IMR-90 (cell line): ENCODE measurements around the gene RALGPS1. TPM values are rescaled to one million over a fixed set of nuclear protein-coding genes. Genes with fewer than 3 reads are reported as not detected.

Source experiments
- ATAC-seq: fragments of 200-7000 bp; cut with Tn5 transposase; 2 replicates; pipeline ENCODE4 v1.9.1; 2020; ENCODE audit warnings: low read depth, mild to moderate bottlenecking, moderate library complexity
- BruUV-seq: library from RNA; stranded (reverse); fragments of 400-500 nt; replicated peaks from 2 replicates; lab custom pipeline; 2021; lab: Mats Ljungman, UMichigan
- CTCF ChIA-PET: fragments of 300-600 bp; formaldehyde crosslinking; extraction: SDS; loops from one replicate; lab custom pipeline; 2021; ENCODE audit warnings: antibody characterized with exemption; lab: Yijun Ruan, JAX
- POLR2A ChIA-PET: fragments of 300-600 bp; sonication (Branson Sonifier 250); formaldehyde crosslinking; loops from one replicate; lab custom pipeline; 2022; ENCODE audit warnings: antibody characterized with exemption; ENCODE audit not compliant: unreplicated experiment; lab: Charles Lee
- DNase-seq: peaks from one replicate; pipeline ENCODE4 v3.0.0; 2013
- H2AFZ ChIP-seq: replicated peaks from 2 replicates; pipeline ENCODE3; 2013; ENCODE audit warnings: low read length, mild to moderate bottlenecking; ENCODE audit not compliant: poor library complexity
- H2AK5ac ChIP-seq: 2 replicates; pipeline ENCODE4 v1.6.1; 2013; ENCODE audit warnings: low read depth, low read length, inconsistent platforms
- H2AK9ac ChIP-seq: replicated peaks from 2 replicates; pipeline ENCODE3; 2013; ENCODE audit warnings: mild to moderate bottlenecking, low read depth, low read length, moderate library complexity; ENCODE audit not compliant: poor library complexity
- H2BK120ac ChIP-seq: 2 replicates; pipeline ENCODE4 v1.6.1; 2013; ENCODE audit warnings: low read depth, low read length, inconsistent platforms
- H2BK15ac ChIP-seq: 3 replicates; pipeline ENCODE4 v1.6.1; 2013; ENCODE audit warnings: low read depth, low read length, inconsistent platforms
- H2BK20ac ChIP-seq: 2 replicates; pipeline ENCODE4 v1.6.1; 2013; ENCODE audit warnings: low read depth, mild to moderate bottlenecking, inconsistent platforms, low read length, moderate library complexity
- H2BK5ac ChIP-seq: 2 replicates; pipeline ENCODE4 v1.6.1; 2013; ENCODE audit warnings: mild to moderate bottlenecking, low read depth, low read length, inconsistent platforms; ENCODE audit not compliant: poor library complexity, severe bottlenecking
- H3K14ac ChIP-seq: replicated peaks from 2 replicates; pipeline ENCODE4 v1.6.1; 2013; ENCODE audit warnings: low read depth, low read length, inconsistent platforms
- H3K18ac ChIP-seq: 2 replicates; pipeline ENCODE4 v1.6.1; 2013; ENCODE audit warnings: low read depth, low read length, control low read depth
- H3K23ac ChIP-seq: 2 replicates; pipeline ENCODE4 v1.6.1; 2013; ENCODE audit warnings: low read depth, low read length, inconsistent platforms
- H3K27ac ChIP-seq: 2 replicates; pipeline ENCODE4 v1.5.1; 2013; ENCODE audit warnings: mild to moderate bottlenecking, control low read depth, low read length; ENCODE audit not compliant: insufficient read depth
- H3K27me3 ChIP-seq: 2 replicates; pipeline ENCODE4 v1.6.1; 2013; ENCODE audit warnings: low read length; ENCODE audit not compliant: control insufficient read depth, insufficient read depth
- H3K36me3 ChIP-seq: 2 replicates; pipeline ENCODE4 v1.6.1; 2013; ENCODE audit warnings: low read length, mixed read lengths; ENCODE audit not compliant: control insufficient read depth, insufficient read depth
- H3K4ac ChIP-seq: 2 replicates; pipeline ENCODE4 v1.6.1; 2013; ENCODE audit warnings: low read depth, low read length, inconsistent platforms
- H3K4me1 ChIP-seq: 2 replicates; pipeline ENCODE4 v1.6.1; 2013; ENCODE audit warnings: low read length, mixed read lengths; ENCODE audit not compliant: control insufficient read depth, insufficient read depth
- H3K4me2 ChIP-seq: 2 replicates; pipeline ENCODE4 v1.6.1; 2013; ENCODE audit warnings: low read depth, mild to moderate bottlenecking, control low read depth, low read length, moderate library complexity
- H3K4me3 ChIP-seq: 2 replicates; pipeline ENCODE4 v1.5.1; 2013; ENCODE audit warnings: low read depth, mild to moderate bottlenecking, control low read depth, low read length, moderate library complexity; ENCODE audit not compliant: insufficient read depth
- H3K56ac ChIP-seq: 2 replicates; pipeline ENCODE4 v1.6.1; 2013; ENCODE audit warnings: low read length, inconsistent platforms; ENCODE audit not compliant: insufficient read depth; ENCODE audit errors: extremely low read depth
- H3K79me1 ChIP-seq, 2 experiments: 2 replicates each; pipeline ENCODE4 v1.6.1; 2013; ENCODE audit warnings: low read length in 2 of 2, inconsistent platforms in 1 of 2, low read depth in 1 of 2
- H3K9ac ChIP-seq: 2 replicates; pipeline ENCODE4 v1.6.1; 2013; ENCODE audit warnings: low read depth, low read length, control low read depth
- H3K9me1 ChIP-seq: 2 replicates; pipeline ENCODE4 v1.6.1; 2013; ENCODE audit warnings: low read length, inconsistent platforms; ENCODE audit not compliant: insufficient read depth
- H3K9me3 ChIP-seq: 2 replicates; pipeline ENCODE4 v1.6.1; 2013; ENCODE audit warnings: low read length; ENCODE audit not compliant: control insufficient read depth, insufficient read depth
- H4K20me1 ChIP-seq: 2 replicates; pipeline ENCODE4 v1.6.1; 2013; ENCODE audit warnings: low read length, inconsistent platforms; ENCODE audit not compliant: insufficient read depth
- H4K5ac ChIP-seq: 2 replicates; pipeline ENCODE4 v1.6.1; 2013; ENCODE audit warnings: mild to moderate bottlenecking, low read depth, low read length, control low read depth
- H4K8ac ChIP-seq, 2 experiments: 2 replicates each; pipeline ENCODE4 v1.6.1; 2013; ENCODE audit warnings: low read depth in 2 of 2, low read length in 2 of 2, control low read depth in 1 of 2, inconsistent platforms in 1 of 2
- H4K91ac ChIP-seq: 2 replicates; pipeline ENCODE4 v1.6.1; 2013; ENCODE audit warnings: low read depth, low read length, inconsistent platforms; ENCODE audit not compliant: insufficient read depth
- BHLHE40 ChIP-seq: fragments of 150-350 bp; IDR thresholded peaks from 2 replicates; pipeline ENCODE4 v1.6.1; 2016; ENCODE audit warnings: mild to moderate bottlenecking, low read depth, low read length
- FOS ChIP-seq: fragments of 150-350 bp; IDR thresholded peaks from 2 replicates; pipeline ENCODE4 v1.6.1; 2016; ENCODE audit warnings: low read depth, low read length
- MAFK ChIP-seq: IDR thresholded peaks from 2 replicates; pipeline ENCODE4 v1.6.1; 2012; ENCODE audit warnings: low read depth, low read length, improper control_type of control experiment
- MXI1 ChIP-seq: IDR thresholded peaks from 2 replicates; pipeline ENCODE4 v1.6.1; 2012; ENCODE audit warnings: low read depth, mild to moderate bottlenecking, low read length, moderate library complexity, borderline replicate concordance
- NFE2L2 ChIP-seq: fragments of 150-350 bp; IDR thresholded peaks from 2 replicates; pipeline ENCODE4 v1.6.1; 2016; ENCODE audit warnings: low read depth, mild to moderate bottlenecking, low read length
- RAD21 ChIP-seq: IDR thresholded peaks from 2 replicates; pipeline ENCODE4 v1.6.1; 2012; ENCODE audit warnings: low read length, improper control_type of control experiment
- RCOR1 ChIP-seq: IDR thresholded peaks from 2 replicates; pipeline ENCODE4 v1.6.1; 2012; ENCODE audit warnings: mild to moderate bottlenecking, low read length, improper control_type of control experiment; ENCODE audit not compliant: insufficient replicate concordance
- RFX5 ChIP-seq: IDR thresholded peaks from 2 replicates; pipeline ENCODE4 v1.8.0; 2012; ENCODE audit warnings: low read depth, mild to moderate bottlenecking, low read length, moderate library complexity
- SMC3 ChIP-seq: fragments of 150-350 bp; IDR thresholded peaks from 2 replicates; pipeline ENCODE4 v1.6.1; 2016; ENCODE audit warnings: low read depth, mild to moderate bottlenecking, antibody characterized with exemption, low read length, moderate library complexity
- whole genome bisulfite sequencing, 2 experiments: methylation state at CpG; one replicate each; pipeline versions ENCODE4 v1.1.5 to v1.1.7; 2013; ENCODE audit warnings: missing lambda C conversion rate in 2 of 2; ENCODE audit not compliant: insufficient read length in 1 of 2; ENCODE audit errors: extremely low coverage in 2 of 2; 5-methylcytosine and 5-hydroxymethylcytosine counted together
- dilution Hi-C: fragments of 300-500 bp; cut with HindIII; formaldehyde crosslinking; loops from one replicate; pipeline ENCODE4 v1.14.3; 2018; ENCODE audit warnings: low sequenced_read_pairs; ENCODE audit not compliant: unreplicated experiment
- in situ Hi-C: fragments of 300-500 bp; cut with MboI; formaldehyde crosslinking; loops from 3 replicates; pipeline ENCODE4 v1.14.3; 2019; ENCODE audit warnings: low sequenced_read_pairs, inconsistent platforms, mixed read lengths
- intact Hi-C: fragments of 100-400 bp; cut with micrococcal nuclease; formaldehyde crosslinking; loops from 2 replicates; pipeline ENCODE4 v1.10.0; 2022
- polyA plus RNA-seq, 3 experiments: library from polyadenylated mRNA; depleted of rRNA; stranded (reverse); fragments of >200 nt; gene quantifications; 2 replicates each; pipeline ENCODE4 v1.2.3, GENCODE V29; 2012; ENCODE audit warnings: low replicate concordance in 1 of 3
- total RNA-seq: library from RNA; depleted of rRNA; stranded (reverse); fragments of >200 nt; gene quantifications from 2 replicates; pipeline ENCODE4 v1.2.3, GENCODE V29; 2012
- TF ChIP-seq, protein P1 (sequence below): conservative IDR thresholded peaks from 2 replicates; pipeline ENCODE4 v1.5.1; 2012; ENCODE audit warnings: mild to moderate bottlenecking, low read depth, low read length, improper control_type of control experiment
- TF ChIP-seq, protein P2 (sequence below): fragments of 150-350 bp; IDR thresholded peaks from 2 replicates; pipeline ENCODE4 v1.6.1; 2017; ENCODE audit warnings: mild to moderate bottlenecking, antibody characterized with exemption, low read length, low read depth
- TF ChIP-seq, protein P3 (sequence below): fragments of 150-350 bp; IDR thresholded peaks from 2 replicates; pipeline ENCODE4 v1.6.1; 2016; ENCODE audit warnings: low read depth, mild to moderate bottlenecking, low read length, moderate library complexity, borderline replicate concordance

Gene RALGPS1
- total and polyA plus RNA-seq, 2 of the 4 experiments (the other 2 are of a cell fraction), result 0.90 to 2.8 TPM

DNA sequence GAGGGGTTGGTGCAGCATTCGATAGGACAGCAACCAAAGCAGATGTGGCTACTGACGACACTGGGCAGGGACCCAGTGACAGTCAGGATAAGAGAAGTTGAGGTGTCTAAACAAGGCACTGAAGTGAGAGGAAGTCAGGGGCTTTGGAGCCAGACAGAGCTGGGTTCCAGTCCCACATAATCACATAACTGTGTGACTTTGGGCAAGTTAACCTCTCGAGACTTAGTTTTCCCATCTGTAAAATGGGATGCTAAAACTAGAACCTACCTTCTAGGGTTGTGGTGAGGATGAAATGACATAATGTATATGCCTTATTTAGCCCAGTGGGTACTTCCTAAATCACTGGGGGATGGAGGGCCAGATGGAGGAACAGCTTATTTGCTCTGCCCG, 204.7 kb downstream of the RALGPS1 start:
- Histone ChIP-seq H3K56ac (no peak overlapping the region), H3K9ac (no peak overlapping the region), H3K36me3 (peaks cover 44% of the 10 kb centered on the region), H3K4me3 (no peak overlapping the region), H2AK5ac (peak overlapping the region; percentile 29; the same call in 1 of the 2 replicates), H4K20me1 (peaks cover 40% of the 10 kb centered on the region), H2AFZ (no peak overlapping the region), H2AK9ac (no peak overlapping the region), H4K91ac (no peak overlapping the region), H2BK20ac (no peak overlapping the region), H3K4me1 (peaks cover 30% of the 10 kb centered on the region), H3K18ac (no peak overlapping the region), H3K79me1 (peaks cover 26 to 63% of the 10 kb centered on the region in 2 experiments), H2BK5ac (no peak overlapping the region), H3K9me1 (peaks cover 32% of the 10 kb centered on the region), H3K27ac (no peak overlapping the region), H3K4me2 (peak overlapping the region; percentile 69; the same call in 1 of the 2 replicates), H2BK15ac (no peak overlapping the region), H2BK120ac (no peak overlapping the region), H4K5ac (no peak overlapping the region), H3K9me3 (no peaks in the 10 kb centered on the region), H3K4ac (0 out of 2 replicates have a peak overlapping the region, but pooled peaks have one; percentile 2), H3K14ac (no peak overlapping the region), H3K27me3 (no peaks in the 10 kb centered on the region), H3K23ac (peak overlapping the region; percentile 45; the same call in 1 of the 2 replicates), H4K8ac (no peak overlapping the region)
- TF ChIP-seq, protein P1, sequence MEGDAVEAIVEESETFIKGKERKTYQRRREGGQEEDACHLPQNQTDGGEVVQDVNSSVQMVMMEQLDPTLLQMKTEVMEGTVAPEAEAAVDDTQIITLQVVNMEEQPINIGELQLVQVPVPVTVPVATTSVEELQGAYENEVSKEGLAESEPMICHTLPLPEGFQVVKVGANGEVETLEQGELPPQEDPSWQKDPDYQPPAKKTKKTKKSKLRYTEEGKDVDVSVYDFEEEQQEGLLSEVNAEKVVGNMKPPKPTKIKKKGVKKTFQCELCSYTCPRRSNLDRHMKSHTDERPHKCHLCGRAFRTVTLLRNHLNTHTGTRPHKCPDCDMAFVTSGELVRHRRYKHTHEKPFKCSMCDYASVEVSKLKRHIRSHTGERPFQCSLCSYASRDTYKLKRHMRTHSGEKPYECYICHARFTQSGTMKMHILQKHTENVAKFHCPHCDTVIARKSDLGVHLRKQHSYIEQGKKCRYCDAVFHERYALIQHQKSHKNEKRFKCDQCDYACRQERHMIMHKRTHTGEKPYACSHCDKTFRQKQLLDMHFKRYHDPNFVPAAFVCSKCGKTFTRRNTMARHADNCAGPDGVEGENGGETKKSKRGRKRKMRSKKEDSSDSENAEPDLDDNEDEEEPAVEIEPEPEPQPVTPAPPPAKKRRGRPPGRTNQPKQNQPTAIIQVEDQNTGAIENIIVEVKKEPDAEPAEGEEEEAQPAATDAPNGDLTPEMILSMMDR, result no peak
- TF ChIP-seq SMC3, result no peak
- TF ChIP-seq RAD21, result no peak
- no peak for TF ChIP-seq RFX5
- TF ChIP-seq MAFK, result no peak
- no peak for TF ChIP-seq MXI1
- no peak for TF ChIP-seq FOS
- TF ChIP-seq BHLHE40, result no peak
- no peak for TF ChIP-seq RCOR1
- TF ChIP-seq, protein P2, sequence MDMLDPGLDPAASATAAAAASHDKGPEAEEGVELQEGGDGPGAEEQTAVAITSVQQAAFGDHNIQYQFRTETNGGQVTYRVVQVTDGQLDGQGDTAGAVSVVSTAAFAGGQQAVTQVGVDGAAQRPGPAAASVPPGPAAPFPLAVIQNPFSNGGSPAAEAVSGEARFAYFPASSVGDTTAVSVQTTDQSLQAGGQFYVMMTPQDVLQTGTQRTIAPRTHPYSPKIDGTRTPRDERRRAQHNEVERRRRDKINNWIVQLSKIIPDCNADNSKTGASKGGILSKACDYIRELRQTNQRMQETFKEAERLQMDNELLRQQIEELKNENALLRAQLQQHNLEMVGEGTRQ, result no peak
- TF ChIP-seq, protein P3, sequence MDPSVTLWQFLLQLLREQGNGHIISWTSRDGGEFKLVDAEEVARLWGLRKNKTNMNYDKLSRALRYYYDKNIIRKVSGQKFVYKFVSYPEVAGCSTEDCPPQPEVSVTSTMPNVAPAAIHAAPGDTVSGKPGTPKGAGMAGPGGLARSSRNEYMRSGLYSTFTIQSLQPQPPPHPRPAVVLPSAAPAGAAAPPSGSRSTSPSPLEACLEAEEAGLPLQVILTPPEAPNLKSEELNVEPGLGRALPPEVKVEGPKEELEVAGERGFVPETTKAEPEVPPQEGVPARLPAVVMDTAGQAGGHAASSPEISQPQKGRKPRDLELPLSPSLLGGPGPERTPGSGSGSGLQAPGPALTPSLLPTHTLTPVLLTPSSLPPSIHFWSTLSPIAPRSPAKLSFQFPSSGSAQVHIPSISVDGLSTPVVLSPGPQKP, result no peak
- no peak for TF ChIP-seq NFE2L2
- ChIA-PET POLR2A (no interaction called here), CTCF (interaction anchor here (0.8 kb wide), 1 partner anchor 13 kb away, joined by 3 read pairs; no protein-coding TSS in a partner anchor)
- DNase-seq (no peak), ATAC-seq (no peak)
- WGBS, 2 experiments, result 100% methylated on average over 1 of the region's 4 CpGs; no CpG with 5 or more reads in 1 of the 2 experiments
- dilution Hi-C loops (no loop called here), in situ Hi-C loops (no loop called here), intact Hi-C loops (no loop called here)
- BruUV-seq, result no TSS peak
